GM12878 (cell line): ENCODE measurements around the gene PTTG1. TPM values are rescaled to one million over a fixed set of nuclear protein-coding genes. Genes with fewer than 3 reads are reported as not detected.

Experiments
- ATF7 ChIP-seq: fragments of 450-650 bp; IDR thresholded peaks from 2 replicates; pipeline ENCODE4 v1.6.1; 2016; ENCODE audit warnings: low read depth, mild to moderate bottlenecking
- BRCA1 ChIP-seq: IDR thresholded peaks from 2 replicates; pipeline ENCODE4 v1.6.1; 2011; ENCODE audit warnings: low read depth, low read length, improper control_type of control experiment
- CBX5 ChIP-seq: sonication (generic); IDR thresholded peaks from 2 replicates; pipeline ENCODE4 v1.6.1; 2016; ENCODE audit warnings: low read depth, moderate library complexity, mild to moderate bottlenecking, inconsistent platforms
- CHD4 ChIP-seq: fragments of 200-600 bp; sonication (generic); IDR thresholded peaks from 2 replicates; pipeline ENCODE4 v1.6.1; 2016; ENCODE audit warnings: mild to moderate bottlenecking
- ESRRA ChIP-seq: IDR thresholded peaks from 2 replicates; pipeline ENCODE4 v1.6.1; 2012; ENCODE audit warnings: mild to moderate bottlenecking, low read length, improper control_type of control experiment
- KDM1A ChIP-seq: fragments of 200-600 bp; sonication (generic); IDR thresholded peaks from 2 replicates; pipeline ENCODE4 v1.6.1; 2016; ENCODE audit warnings: borderline replicate concordance
- NFIC ChIP-seq: IDR thresholded peaks from 2 replicates; pipeline ENCODE4 v1.6.1; 2012; ENCODE audit warnings: low read depth, mild to moderate bottlenecking, inconsistent platforms, low read length, moderate library complexity
- PAX5 ChIP-seq: IDR thresholded peaks from 2 replicates; pipeline ENCODE4 v1.6.1; 2011; ENCODE audit warnings: low read depth, low read length, borderline replicate concordance
- STAT1 ChIP-seq: fragments of 450-650 bp; conservative IDR thresholded peaks from 2 replicates; pipeline ENCODE4 v1.6.1; 2014; ENCODE audit warnings: antibody characterized with exemption, mild to moderate bottlenecking
- ZNF217 ChIP-seq: fragments of 450-650 bp; IDR thresholded peaks from 2 replicates; pipeline ENCODE4 v1.6.1; 2017; ENCODE audit warnings: antibody characterized with exemption, mild to moderate bottlenecking
- ZZZ3 ChIP-seq: IDR thresholded peaks from 2 replicates; pipeline ENCODE4 v1.6.1; 2011; ENCODE audit warnings: low read depth; ENCODE audit not compliant: control insufficient read depth, insufficient read length
- polyA plus RNA-seq, 11 experiments: library from polyadenylated mRNA; depleted of rRNA in 4 of 11; unstranded in 6 of 11; stranded (reverse) in 5 of 11; fragments of >200 nt; fragmentation: Nextera tagmentation in 4 of 11; fragmentation: Illumina TruSeq in 1 of 11; extraction: Ambion mirVana in 4 of 11; extraction: Trizol in 1 of 11; gene quantifications; 1 replicate in 1 of 11; 2 replicates in 10 of 11; pipeline versions ENCODE4 v1.2.1 to v1.2.3, GENCODE V29; 2011 to 2016; ENCODE audit warnings: inconsistent platforms in 2 of 11, missing spikeins in 2 of 11, low read depth in 1 of 11
- total RNA-seq, 4 experiments: library from RNA; depleted of rRNA in 3 of 4; stranded (reverse); fragments of >200 nt in 3 of 4; fragmentation: Illumina TruSeq in 1 of 4; extraction: Trizol in 1 of 4; gene quantifications; 2 replicates each; pipeline versions ENCODE4 v1.2.1 to v1.2.3, GENCODE V29; 2013 to 2021
- TF ChIP-seq, protein P1 (sequence below): fragments of 450-650 bp; IDR thresholded peaks from 2 replicates; pipeline ENCODE4 v1.6.1; 2016; ENCODE audit warnings: mild to moderate bottlenecking
- TF ChIP-seq, protein P2 (sequence below): fragments of 450-650 bp; IDR thresholded peaks from 2 replicates; pipeline ENCODE4 v1.6.1; 2017; ENCODE audit warnings: mild to moderate bottlenecking, moderate library complexity
- TF ChIP-seq, protein P3 (sequence below): IDR thresholded peaks from 2 replicates; pipeline ENCODE4 v1.6.1; 2012; ENCODE audit warnings: mild to moderate bottlenecking, low read depth, low read length
- TF ChIP-seq, protein P4 (sequence below): IDR thresholded peaks from 2 replicates; pipeline ENCODE4 v1.6.1; 2012; ENCODE audit warnings: improper control_type of control experiment, low read depth, low read length; ENCODE audit not compliant: insufficient replicate concordance

PTTG1 gene
- total and polyA plus RNA-seq, 10 of the 15 experiments (the other 5 are each of a cell fraction or from before 2014, with no cell fraction given): 154 to 1,033 (median 377) TPM

DNA sequence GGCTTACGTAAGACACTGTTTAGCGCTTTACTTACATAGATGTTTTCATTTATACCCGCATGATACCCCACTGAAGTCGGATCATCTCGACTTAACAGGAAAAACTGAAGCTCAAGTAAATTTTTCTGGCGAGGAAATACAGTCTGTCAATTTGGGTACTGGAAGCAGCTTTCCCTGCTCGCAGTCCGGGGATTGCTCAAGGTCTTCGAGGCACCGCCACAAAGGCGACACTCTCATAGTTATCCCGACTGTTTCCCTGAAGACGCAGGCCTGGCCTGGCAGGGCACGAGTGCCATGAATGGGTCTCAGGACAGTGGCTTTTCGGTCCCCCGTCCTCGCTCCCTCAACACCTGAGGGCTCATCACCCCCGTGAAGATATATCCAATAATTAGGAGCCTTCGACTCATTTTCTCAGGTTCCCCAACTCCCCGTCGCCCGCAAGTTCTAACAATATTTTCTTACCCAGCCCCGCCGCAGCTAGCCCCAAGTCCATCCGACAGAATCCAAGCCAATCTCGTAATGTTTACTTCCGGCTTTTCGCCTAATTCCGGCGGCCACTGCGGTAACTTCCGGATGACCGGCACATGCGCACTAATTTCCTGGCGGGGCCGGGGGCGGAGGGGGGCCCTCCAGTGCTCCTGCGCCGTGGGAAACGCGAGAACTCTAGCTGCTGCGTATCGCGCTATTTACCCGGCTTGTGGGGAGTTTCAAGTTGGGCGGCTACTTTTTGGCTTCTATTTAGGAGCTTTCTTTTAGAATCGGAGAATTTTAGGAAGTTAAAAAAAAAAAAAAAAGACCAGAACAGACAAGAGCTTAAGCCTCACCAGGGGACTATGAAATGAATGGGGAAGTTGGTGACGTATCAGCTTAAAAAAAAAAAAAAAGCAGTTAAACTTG is 2.8 kb upstream of the PTTG1 start, which contains the start of gene SLU7 (continued):
- TF ChIP-seq ZZZ3 (no peak), KDM1A (no peak), BRCA1 (peak; percentile 78), STAT1 (no peak), ESRRA (no peak), ATF7 (peak; percentile 91), CHD4 (no peak), NFIC (no peak), CBX5 (no peak), ZNF217 (no peak), PAX5 (no peak)
- TF ChIP-seq, protein P1, sequence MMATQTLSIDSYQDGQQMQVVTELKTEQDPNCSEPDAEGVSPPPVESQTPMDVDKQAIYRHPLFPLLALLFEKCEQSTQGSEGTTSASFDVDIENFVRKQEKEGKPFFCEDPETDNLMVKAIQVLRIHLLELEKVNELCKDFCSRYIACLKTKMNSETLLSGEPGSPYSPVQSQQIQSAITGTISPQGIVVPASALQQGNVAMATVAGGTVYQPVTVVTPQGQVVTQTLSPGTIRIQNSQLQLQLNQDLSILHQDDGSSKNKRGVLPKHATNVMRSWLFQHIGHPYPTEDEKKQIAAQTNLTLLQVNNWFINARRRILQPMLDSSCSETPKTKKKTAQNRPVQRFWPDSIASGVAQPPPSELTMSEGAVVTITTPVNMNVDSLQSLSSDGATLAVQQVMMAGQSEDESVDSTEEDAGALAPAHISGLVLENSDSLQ: peak; percentile 31; the same call in 1 of the 2 replicates
- TF ChIP-seq, protein P2, sequence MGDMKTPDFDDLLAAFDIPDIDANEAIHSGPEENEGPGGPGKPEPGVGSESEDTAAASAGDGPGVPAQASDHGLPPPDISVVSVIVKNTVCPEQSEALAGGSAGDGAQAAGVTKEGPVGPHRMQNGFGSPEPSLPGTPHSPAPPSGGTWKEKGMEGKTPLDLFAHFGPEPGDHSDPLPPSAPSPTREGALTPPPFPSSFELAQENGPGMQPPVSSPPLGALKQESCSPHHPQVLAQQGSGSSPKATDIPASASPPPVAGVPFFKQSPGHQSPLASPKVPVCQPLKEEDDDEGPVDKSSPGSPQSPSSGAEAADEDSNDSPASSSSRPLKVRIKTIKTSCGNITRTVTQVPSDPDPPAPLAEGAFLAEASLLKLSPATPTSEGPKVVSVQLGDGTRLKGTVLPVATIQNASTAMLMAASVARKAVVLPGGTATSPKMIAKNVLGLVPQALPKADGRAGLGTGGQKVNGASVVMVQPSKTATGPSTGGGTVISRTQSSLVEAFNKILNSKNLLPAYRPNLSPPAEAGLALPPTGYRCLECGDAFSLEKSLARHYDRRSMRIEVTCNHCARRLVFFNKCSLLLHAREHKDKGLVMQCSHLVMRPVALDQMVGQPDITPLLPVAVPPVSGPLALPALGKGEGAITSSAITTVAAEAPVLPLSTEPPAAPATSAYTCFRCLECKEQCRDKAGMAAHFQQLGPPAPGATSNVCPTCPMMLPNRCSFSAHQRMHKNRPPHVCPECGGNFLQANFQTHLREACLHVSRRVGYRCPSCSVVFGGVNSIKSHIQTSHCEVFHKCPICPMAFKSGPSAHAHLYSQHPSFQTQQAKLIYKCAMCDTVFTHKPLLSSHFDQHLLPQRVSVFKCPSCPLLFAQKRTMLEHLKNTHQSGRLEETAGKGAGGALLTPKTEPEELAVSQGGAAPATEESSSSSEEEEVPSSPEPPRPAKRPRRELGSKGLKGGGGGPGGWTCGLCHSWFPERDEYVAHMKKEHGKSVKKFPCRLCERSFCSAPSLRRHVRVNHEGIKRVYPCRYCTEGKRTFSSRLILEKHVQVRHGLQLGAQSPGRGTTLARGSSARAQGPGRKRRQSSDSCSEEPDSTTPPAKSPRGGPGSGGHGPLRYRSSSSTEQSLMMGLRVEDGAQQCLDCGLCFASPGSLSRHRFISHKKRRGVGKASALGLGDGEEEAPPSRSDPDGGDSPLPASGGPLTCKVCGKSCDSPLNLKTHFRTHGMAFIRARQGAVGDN: no peak
- TF ChIP-seq, protein P3, sequence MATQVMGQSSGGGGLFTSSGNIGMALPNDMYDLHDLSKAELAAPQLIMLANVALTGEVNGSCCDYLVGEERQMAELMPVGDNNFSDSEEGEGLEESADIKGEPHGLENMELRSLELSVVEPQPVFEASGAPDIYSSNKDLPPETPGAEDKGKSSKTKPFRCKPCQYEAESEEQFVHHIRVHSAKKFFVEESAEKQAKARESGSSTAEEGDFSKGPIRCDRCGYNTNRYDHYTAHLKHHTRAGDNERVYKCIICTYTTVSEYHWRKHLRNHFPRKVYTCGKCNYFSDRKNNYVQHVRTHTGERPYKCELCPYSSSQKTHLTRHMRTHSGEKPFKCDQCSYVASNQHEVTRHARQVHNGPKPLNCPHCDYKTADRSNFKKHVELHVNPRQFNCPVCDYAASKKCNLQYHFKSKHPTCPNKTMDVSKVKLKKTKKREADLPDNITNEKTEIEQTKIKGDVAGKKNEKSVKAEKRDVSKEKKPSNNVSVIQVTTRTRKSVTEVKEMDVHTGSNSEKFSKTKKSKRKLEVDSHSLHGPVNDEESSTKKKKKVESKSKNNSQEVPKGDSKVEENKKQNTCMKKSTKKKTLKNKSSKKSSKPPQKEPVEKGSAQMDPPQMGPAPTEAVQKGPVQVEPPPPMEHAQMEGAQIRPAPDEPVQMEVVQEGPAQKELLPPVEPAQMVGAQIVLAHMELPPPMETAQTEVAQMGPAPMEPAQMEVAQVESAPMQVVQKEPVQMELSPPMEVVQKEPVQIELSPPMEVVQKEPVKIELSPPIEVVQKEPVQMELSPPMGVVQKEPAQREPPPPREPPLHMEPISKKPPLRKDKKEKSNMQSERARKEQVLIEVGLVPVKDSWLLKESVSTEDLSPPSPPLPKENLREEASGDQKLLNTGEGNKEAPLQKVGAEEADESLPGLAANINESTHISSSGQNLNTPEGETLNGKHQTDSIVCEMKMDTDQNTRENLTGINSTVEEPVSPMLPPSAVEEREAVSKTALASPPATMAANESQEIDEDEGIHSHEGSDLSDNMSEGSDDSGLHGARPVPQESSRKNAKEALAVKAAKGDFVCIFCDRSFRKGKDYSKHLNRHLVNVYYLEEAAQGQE: no peak
- TF ChIP-seq, protein P4, sequence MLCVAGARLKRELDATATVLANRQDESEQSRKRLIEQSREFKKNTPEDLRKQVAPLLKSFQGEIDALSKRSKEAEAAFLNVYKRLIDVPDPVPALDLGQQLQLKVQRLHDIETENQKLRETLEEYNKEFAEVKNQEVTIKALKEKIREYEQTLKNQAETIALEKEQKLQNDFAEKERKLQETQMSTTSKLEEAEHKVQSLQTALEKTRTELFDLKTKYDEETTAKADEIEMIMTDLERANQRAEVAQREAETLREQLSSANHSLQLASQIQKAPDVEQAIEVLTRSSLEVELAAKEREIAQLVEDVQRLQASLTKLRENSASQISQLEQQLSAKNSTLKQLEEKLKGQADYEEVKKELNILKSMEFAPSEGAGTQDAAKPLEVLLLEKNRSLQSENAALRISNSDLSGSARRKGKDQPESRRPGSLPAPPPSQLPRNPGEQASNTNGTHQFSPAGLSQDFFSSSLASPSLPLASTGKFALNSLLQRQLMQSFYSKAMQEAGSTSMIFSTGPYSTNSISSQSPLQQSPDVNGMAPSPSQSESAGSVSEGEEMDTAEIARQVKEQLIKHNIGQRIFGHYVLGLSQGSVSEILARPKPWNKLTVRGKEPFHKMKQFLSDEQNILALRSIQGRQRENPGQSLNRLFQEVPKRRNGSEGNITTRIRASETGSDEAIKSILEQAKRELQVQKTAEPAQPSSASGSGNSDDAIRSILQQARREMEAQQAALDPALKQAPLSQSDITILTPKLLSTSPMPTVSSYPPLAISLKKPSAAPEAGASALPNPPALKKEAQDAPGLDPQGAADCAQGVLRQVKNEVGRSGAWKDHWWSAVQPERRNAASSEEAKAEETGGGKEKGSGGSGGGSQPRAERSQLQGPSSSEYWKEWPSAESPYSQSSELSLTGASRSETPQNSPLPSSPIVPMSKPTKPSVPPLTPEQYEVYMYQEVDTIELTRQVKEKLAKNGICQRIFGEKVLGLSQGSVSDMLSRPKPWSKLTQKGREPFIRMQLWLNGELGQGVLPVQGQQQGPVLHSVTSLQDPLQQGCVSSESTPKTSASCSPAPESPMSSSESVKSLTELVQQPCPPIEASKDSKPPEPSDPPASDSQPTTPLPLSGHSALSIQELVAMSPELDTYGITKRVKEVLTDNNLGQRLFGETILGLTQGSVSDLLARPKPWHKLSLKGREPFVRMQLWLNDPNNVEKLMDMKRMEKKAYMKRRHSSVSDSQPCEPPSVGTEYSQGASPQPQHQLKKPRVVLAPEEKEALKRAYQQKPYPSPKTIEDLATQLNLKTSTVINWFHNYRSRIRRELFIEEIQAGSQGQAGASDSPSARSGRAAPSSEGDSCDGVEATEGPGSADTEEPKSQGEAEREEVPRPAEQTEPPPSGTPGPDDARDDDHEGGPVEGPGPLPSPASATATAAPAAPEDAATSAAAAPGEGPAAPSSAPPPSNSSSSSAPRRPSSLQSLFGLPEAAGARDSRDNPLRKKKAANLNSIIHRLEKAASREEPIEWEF: no peak
